HG03439 (cell line): ENCODE data around the gene LIPA.

Source experiments
- ATAC-seq: cut with Tn5 transposase; IDR thresholded peaks from one replicate; pipeline ENCODE4 v1.9.1; 2021; ENCODE audit warnings: mild to moderate bottlenecking, moderate library complexity; ENCODE audit not compliant: unreplicated experiment

LIPA gene

GRCh38 chr10:89241486-89242344 lies 9.9 kb downstream of the LIPA start:
- no peak for ATAC-seq

GRCh38 chr10:89241026-89241425 lies 10.5 kb downstream of the LIPA start:
- ATAC-seq = no peak

GRCh38 chr10:89240519-89240918 lies 11.1 kb downstream of the LIPA start:
- ATAC-seq = no peak

- ATAC-seq = no peak
These were observed 12.5 kb downstream of the LIPA start for GRCh38 chr10:89238956-89239644.

- no peak for ATAC-seq
These were observed 13.7 kb downstream of the LIPA start for GRCh38 chr10:89237849-89238248.

GRCh38 chr10:89236226-89236797 lies 15.3 kb downstream of the LIPA start:
- no peak for ATAC-seq

GRCh38 chr10:89235073-89235798 lies 16.3 kb downstream of the LIPA start:
- ATAC-seq = no peak

GRCh38 chr10:89233033-89233432 lies 18.5 kb downstream of the LIPA start:
- no peak for ATAC-seq

GRCh38 chr10:89228962-89229361 lies 22.6 kb downstream of the LIPA start:
- ATAC-seq = no peak

GRCh38 chr10:89228146-89228545 lies 23.4 kb downstream of the LIPA start:
- no peak for ATAC-seq

- no peak for ATAC-seq
These were observed 24.7 kb downstream of the LIPA start for GRCh38 chr10:89226891-89227290.

- ATAC-seq = no peak
These were observed 26.7 kb downstream of the LIPA start for GRCh38 chr10:89224739-89225443.

- no peak for ATAC-seq
These were observed 29.7 kb downstream of the LIPA start for GRCh38 chr10:89221919-89222318.

GRCh38 chr10:89219513-89220218 lies 31.9 kb downstream of the LIPA start:
- no peak for ATAC-seq

GRCh38 chr10:89217057-89217990 lies 34.3 kb downstream of the LIPA start:
- no peak for ATAC-seq

- ATAC-seq = no peak
These were observed 35.5 kb downstream of the LIPA start for GRCh38 chr10:89216056-89216455.

- ATAC-seq = no peak
These were observed 36.1 kb downstream of the LIPA start for GRCh38 chr10:89215511-89215910.

- no peak for ATAC-seq
These were observed 36.9 kb downstream of the LIPA start for GRCh38 chr10:89214566-89215165.
